CD8-positive, alpha-beta memory T cell (primary cell): ENCODE results near the gene GHSR. TPM values are rescaled to one million over a fixed set of nuclear protein-coding genes. Genes with fewer than 3 reads are reported as not detected.
"Not testable (repeated sequence)": the region's sequence is repeated elsewhere in the genome, so short reads cannot be mapped to it uniquely, and the experiment has no call there.

Experiments used
- CTCF ChIA-PET: fragments of 350-600 bp; sonication (Branson Sonifier 250); formaldehyde crosslinking; loops from one replicate; lab custom pipeline; 2021; ENCODE audit warnings: antibody characterized with exemption; lab: Charles Lee
- POLR2A ChIA-PET: fragments of 350-600 bp; sonication (Branson Sonifier 250); formaldehyde crosslinking; loops from one replicate; lab custom pipeline; 2021; ENCODE audit warnings: antibody characterized with exemption; lab: Charles Lee
- DNase-seq, 5 donors: peaks; one replicate each; pipeline versions ENCODE4 v3.0.0 to v3.0.0-alpha.2; 2020 to 2022; ENCODE audit warnings: mixed read lengths in 1 of 5
- H3K27ac ChIP-seq: one replicate; pipeline ENCODE4 v1.7.0; 2013; ENCODE audit warnings: low read depth, mild to moderate bottlenecking, low read length, moderate library complexity
- H3K27me3 ChIP-seq: 2 replicates; pipeline ENCODE4 v1.7.0; 2013; ENCODE audit warnings: low read length, mild to moderate bottlenecking; ENCODE audit not compliant: insufficient read depth, poor library complexity, severe bottlenecking
- H3K36me3 ChIP-seq: 2 replicates; pipeline ENCODE4 v1.7.0; 2013; ENCODE audit warnings: mild to moderate bottlenecking, low read length, moderate library complexity; ENCODE audit not compliant: insufficient read depth
- H3K4me1 ChIP-seq: 2 replicates; pipeline ENCODE4 v1.7.0; 2013; ENCODE audit warnings: mild to moderate bottlenecking, low read length, moderate library complexity; ENCODE audit not compliant: insufficient read depth
- H3K4me3 ChIP-seq: 2 replicates; pipeline ENCODE4 v1.7.0; 2013; ENCODE audit warnings: mild to moderate bottlenecking, low read length
- H3K9me3 ChIP-seq: 2 replicates; pipeline ENCODE4 v1.7.0; 2013; ENCODE audit warnings: mild to moderate bottlenecking, low read length
- H3K27ac Mint-ChIP-seq, 8 donors: one replicate each; pipeline ENCODE4 v1.8.0; 2020 to 2021; ENCODE audit warnings: mixed read lengths in 8 of 8, mild to moderate bottlenecking in 6 of 8, inconsistent platforms in 3 of 8, moderate library complexity in 3 of 8
- H3K27me3 Mint-ChIP-seq, 2 donors: one replicate each; pipeline ENCODE4 v1.8.0; 2020 to 2021; ENCODE audit warnings: mixed read lengths in 2 of 2, mild to moderate bottlenecking in 1 of 2, moderate library complexity in 1 of 2
- H3K36me3 Mint-ChIP-seq, 3 donors: one replicate each; pipeline ENCODE4 v1.8.0; 2020 to 2021; ENCODE audit warnings: mixed read lengths in 3 of 3, inconsistent platforms in 1 of 3, mild to moderate bottlenecking in 1 of 3
- H3K4me1 Mint-ChIP-seq, 3 donors: one replicate each; pipeline ENCODE4 v1.8.0; 2020 to 2021; ENCODE audit warnings: mixed read lengths in 3 of 3, inconsistent platforms in 1 of 3, mild to moderate bottlenecking in 1 of 3
- H3K4me3 Mint-ChIP-seq, 7 donors: one replicate each; pipeline ENCODE4 v1.8.0; 2020 to 2021; ENCODE audit warnings: mixed read lengths in 7 of 7, mild to moderate bottlenecking in 6 of 7, moderate library complexity in 4 of 7, inconsistent platforms in 2 of 7
- H3K9me3 Mint-ChIP-seq, 5 donors: one replicate each; pipeline ENCODE4 v1.8.0; 2020 to 2022; ENCODE audit warnings: mixed read lengths in 5 of 5, mild to moderate bottlenecking in 3 of 5, moderate library complexity in 2 of 5, inconsistent platforms in 1 of 5
- polyA plus RNA-seq: library from polyadenylated mRNA; unstranded; fragments of 300-500 nt; fragmentation: Illumina TruSeq; gene quantifications from one replicate; pipeline ENCODE4 v1.2.3, GENCODE V29; 2021
- total RNA-seq, 2 experiments: library from RNA; stranded (reverse); gene quantifications; one replicate each; pipeline ENCODE4 v1.2.3, GENCODE V29; 2021

The GHSR gene, protein sequence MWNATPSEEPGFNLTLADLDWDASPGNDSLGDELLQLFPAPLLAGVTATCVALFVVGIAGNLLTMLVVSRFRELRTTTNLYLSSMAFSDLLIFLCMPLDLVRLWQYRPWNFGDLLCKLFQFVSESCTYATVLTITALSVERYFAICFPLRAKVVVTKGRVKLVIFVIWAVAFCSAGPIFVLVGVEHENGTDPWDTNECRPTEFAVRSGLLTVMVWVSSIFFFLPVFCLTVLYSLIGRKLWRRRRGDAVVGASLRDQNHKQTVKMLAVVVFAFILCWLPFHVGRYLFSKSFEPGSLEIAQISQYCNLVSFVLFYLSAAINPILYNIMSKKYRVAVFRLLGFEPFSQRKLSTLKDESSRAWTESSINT
- total RNA-seq (not detected), polyA plus RNA-seq (not detected)

DNA sequence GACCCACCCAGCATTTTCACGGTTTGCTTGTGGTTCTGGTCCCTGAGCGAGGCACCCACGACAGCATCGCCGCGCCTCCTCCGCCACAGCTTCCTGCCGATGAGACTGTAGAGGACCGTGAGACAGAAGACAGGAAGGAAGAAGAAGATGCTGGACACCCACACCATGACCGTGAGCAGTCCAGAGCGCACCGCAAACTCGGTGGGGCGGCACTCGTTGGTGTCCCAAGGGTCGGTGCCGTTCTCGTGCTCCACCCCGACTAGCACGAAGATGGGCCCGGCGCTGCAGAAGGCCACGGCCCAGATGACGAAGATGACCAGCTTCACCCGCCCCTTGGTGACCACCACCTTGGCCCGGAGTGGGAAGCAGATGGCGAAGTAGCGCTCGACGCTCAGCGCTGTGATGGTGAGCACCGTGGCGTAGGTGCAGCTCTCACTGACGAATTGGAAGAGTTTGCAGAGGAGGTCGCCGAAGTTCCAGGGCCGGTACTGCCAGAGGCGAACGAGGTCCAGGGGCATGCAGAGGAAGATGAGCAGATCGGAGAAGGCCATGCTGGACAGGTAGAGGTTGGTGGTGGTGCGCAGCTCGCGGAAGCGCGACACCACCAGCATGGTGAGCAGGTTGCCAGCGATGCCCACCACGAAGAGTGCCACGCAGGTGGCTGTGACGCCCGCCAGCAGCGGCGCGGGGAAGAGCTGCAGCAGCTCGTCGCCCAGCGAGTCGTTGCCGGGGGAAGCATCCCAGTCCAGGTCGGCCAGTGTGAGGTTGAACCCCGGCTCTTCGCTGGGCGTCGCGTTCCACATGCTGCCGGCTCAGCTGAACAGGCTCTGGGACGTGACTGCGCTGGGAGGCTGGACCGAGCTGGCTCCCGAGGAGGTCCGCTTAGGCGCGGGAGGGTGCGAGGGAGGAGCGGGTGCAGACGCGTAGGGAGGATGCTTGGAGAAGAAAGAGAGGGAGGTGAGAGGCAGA lies at the start of gene GHSR:
Gene GHSR (minus strand): TSS at position 846 of the 969 bp plus-strand sequence. CDS start 43 bp downstream, at position 803.
- Mint-ChIP-seq H3K4me1 (peaks cover 21 to 38% (median 35%) of the 10 kb centered on the region in 3 donors), H3K27ac (peak within 1 kb of the TSS in 3 of 8 donors; percentile 9 to 58 (median 29)), H3K4me3 (peak within 1 kb of the TSS; percentile 49 to 86 (median 73)), H3K9me3 (peaks cover 0 to 8% (median 0%) of the 10 kb centered on the region in 5 donors), H3K27me3 (peaks cover 50 to 86% of the 10 kb centered on the region in 2 donors), H3K36me3 (peaks cover 0 to 3% (median 0%) of the 10 kb centered on the region in 3 donors)
- ChIA-PET CTCF (interaction anchor here (1.1 to 1.9 kb wide), 2 partner anchors 13 to 177 kb away, joined by 3 to 7 read pairs; no protein-coding TSS in a partner anchor), POLR2A (no interaction called here)
- H3K9me3 ChIP-seq = no peaks in the 10 kb centered on the region
- H3K4me3 ChIP-seq = peak within 1 kb of the TSS; percentile 20
- no peak within 1 kb of the TSS for H3K27ac ChIP-seq
- DNase-seq = peak in 1 of 5 donors; percentile 7
- peaks cover 25% of the 10 kb centered on the region for H3K27me3 ChIP-seq
- H3K36me3 ChIP-seq = no peaks in the 10 kb centered on the region
- peaks cover 20% of the 10 kb centered on the region for H3K4me1 ChIP-seq

DNA sequence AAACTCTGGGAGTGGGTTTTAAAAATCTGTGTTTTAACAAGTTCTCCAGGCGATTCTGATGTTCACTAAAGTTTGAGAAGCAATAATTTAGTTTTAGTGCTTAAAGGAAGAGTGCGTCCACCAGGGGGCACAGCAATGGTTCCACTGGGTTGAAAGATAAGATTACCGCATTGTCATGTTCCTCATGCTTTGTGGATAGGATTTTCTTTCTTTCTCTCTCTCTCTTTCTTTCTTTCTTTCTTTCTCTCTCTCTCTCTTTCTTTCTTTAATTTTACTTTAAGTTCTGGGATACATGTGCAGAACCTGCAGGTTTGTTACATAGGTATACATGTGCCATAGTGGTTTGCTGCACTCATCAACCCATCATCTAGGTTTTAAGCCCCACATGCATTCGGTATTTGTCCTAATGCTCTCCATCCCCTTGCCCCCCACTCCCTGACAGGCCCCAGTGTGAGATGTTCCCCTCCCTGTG lies 42.0 kb upstream of the GHSR start:
- H3K4me1 Mint-ChIP-seq, H3K4me3 Mint-ChIP-seq, H3K36me3 ChIP-seq, H3K36me3 Mint-ChIP-seq, H3K27ac ChIP-seq, H3K27me3 Mint-ChIP-seq, H3K27me3 ChIP-seq, POLR2A ChIA-PET, H3K9me3 Mint-ChIP-seq, H3K4me1 ChIP-seq, H3K4me3 ChIP-seq, H3K9me3 ChIP-seq: not testable (repeated sequence)
- CTCF ChIA-PET = interaction anchor here (0.6 to 8.1 kb wide), 6 partner anchors 13 to 177 kb away, joined by 3 to 39 read pairs (median 4); no protein-coding TSS in a partner anchor
- H3K27ac Mint-ChIP-seq = peak overlapping the region in 4 of 8 donors; percentile 9 to 81 (median 29)
- DNase-seq = peak; percentile 56 to 83 (median 63)

- DNase-seq = no peak
Observed at GRCh38 chr3:172478116-172478515, 29.9 kb upstream of the GHSR start.

GRCh38 chr3:172476347-172476746 lies 28.1 kb upstream of the GHSR start:
- ChIA-PET CTCF (interaction anchor here (0.7 to 3.3 kb wide), 12 partner anchors 8 to 192 kb away, joined by 3 to 19 read pairs (median 4); partner anchors contain the start of gene TNFSF10), POLR2A (interaction anchor here (0.6 kb wide), 1 partner anchor 1480 kb away, joined by 3 read pairs; no protein-coding TSS in a partner anchor)
- DNase-seq = no peak
- H3K9me3 ChIP-seq = no peaks in the 10 kb centered on the region
- peaks cover 0 to 6% (median 0%) of the 10 kb centered on the region in 5 donors for H3K9me3 Mint-ChIP-seq
- no peaks in the 10 kb centered on the region for H3K4me1 ChIP-seq
- no peaks in the 10 kb centered on the region for H3K27me3 ChIP-seq
- H3K27ac Mint-ChIP-seq = peak overlapping the region in 1 of 8 donors; percentile 53
- no peak overlapping the region for H3K27ac ChIP-seq
- peak overlapping the region; percentile 37 to 94 (median 90) for H3K4me3 Mint-ChIP-seq
- peaks cover 2 to 5% of the 10 kb centered on the region in 2 donors for H3K27me3 Mint-ChIP-seq
- H3K4me1 Mint-ChIP-seq = peaks cover 9 to 19% (median 18%) of the 10 kb centered on the region in 3 donors
- no peaks in the 10 kb centered on the region for H3K36me3 ChIP-seq
- peaks cover 0 to 6% (median 4%) of the 10 kb centered on the region in 3 donors for H3K36me3 Mint-ChIP-seq
- H3K4me3 ChIP-seq = no peak overlapping the region

More at GRCh38 chr3:172478116-172478515, 29.9 kb upstream of the GHSR start:
- H3K4me3 Mint-ChIP-seq = no peak overlapping the region
- Histone ChIP-seq H3K4me1 (no peaks in the 10 kb centered on the region), H3K36me3 (no peaks in the 10 kb centered on the region), H3K9me3 (no peaks in the 10 kb centered on the region), H3K4me3 (no peak overlapping the region), H3K27me3 (no peaks in the 10 kb centered on the region), H3K27ac (no peak overlapping the region)
- peaks cover 0 to 4% (median 0%) of the 10 kb centered on the region in 3 donors for H3K36me3 Mint-ChIP-seq
- ChIA-PET POLR2A (interaction anchor here (0.6 kb wide), 1 partner anchor 37 kb away, joined by 3 read pairs; no protein-coding TSS in a partner anchor), CTCF (interaction anchor here (1.0 to 3.3 kb wide), 5 partner anchors 11 to 191 kb away, joined by 3 to 19 read pairs (median 4); partner anchors contain the start of gene TNFSF10)
- H3K4me1 Mint-ChIP-seq = peaks cover 9 to 19% (median 18%) of the 10 kb centered on the region in 3 donors
- H3K27ac Mint-ChIP-seq = peak overlapping the region in 3 of 8 donors; percentile 2 to 94 (median 81)
- H3K9me3 Mint-ChIP-seq = no peaks in the 10 kb centered on the region
- H3K27me3 Mint-ChIP-seq = no peaks in the 10 kb centered on the region

DNA sequence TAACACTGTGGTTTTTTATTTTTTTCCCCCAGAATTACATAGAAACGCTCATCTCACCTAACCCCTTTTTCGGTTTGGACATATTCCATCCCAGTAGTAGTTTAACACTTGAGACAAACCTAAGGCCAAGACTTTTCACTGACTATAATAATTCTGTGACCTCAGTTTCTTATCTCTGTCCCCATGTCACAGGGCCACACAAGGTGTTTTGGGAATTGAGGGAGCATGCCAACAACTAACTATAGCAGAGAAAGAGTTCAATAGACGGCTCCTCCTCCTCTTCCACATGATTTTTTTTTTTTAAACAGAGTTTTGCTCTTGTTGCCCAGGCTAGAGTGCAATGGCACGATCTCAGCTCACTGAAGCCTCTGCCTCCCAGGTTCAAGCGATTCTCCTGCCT lies 27.4 kb upstream of the GHSR start:
- H3K9me3 Mint-ChIP-seq = peaks cover 0 to 6% (median 2%) of the 10 kb centered on the region in 5 donors
- peaks cover 9 to 19% (median 18%) of the 10 kb centered on the region in 3 donors for H3K4me1 Mint-ChIP-seq
- peaks cover 2 to 11% (median 4%) of the 10 kb centered on the region in 3 donors for H3K36me3 Mint-ChIP-seq
- Histone ChIP-seq H3K9me3 (no peaks in the 10 kb centered on the region), H3K36me3 (no peaks in the 10 kb centered on the region), H3K27ac (no peak overlapping the region), H3K4me1 (no peaks in the 10 kb centered on the region), H3K4me3 (no peak overlapping the region), H3K27me3 (no peaks in the 10 kb centered on the region)
- no peak overlapping the region for H3K27ac Mint-ChIP-seq
- H3K4me3 Mint-ChIP-seq = peak overlapping the region in 1 of 7 donors; percentile 61
- DNase-seq = no peak
- H3K27me3 Mint-ChIP-seq = peaks cover 2 to 8% of the 10 kb centered on the region in 2 donors
- ChIA-PET CTCF (interaction anchor here (1.4 to 3.3 kb wide), 2 partner anchors 16 to 143 kb away, joined by 5 to 19 read pairs; no protein-coding TSS in a partner anchor), POLR2A (no interaction called here)

DNA sequence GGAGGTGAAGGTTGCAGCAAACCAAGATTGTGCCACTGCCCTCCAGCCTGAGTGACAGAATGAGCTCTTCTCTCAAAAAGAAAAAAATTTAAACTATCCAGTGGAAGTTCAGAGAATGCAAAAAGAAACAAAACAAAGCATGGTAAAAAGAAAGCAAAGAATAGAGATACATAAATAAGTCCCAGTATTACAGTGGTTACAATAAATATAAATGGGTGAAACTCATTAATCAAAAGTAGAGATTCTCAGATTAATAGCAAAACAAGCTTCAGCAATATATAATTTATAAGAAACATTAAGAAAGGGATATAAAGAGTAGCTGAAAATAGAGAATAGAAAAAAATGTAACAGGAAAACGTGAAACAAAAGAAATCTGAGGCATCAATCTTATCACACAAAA lies 23.6 kb upstream of the GHSR start:
- Mint-ChIP-seq H3K9me3 (peaks cover 0 to 6% (median 2%) of the 10 kb centered on the region in 5 donors), H3K27ac (no peak overlapping the region), H3K27me3 (peaks cover 6 to 30% of the 10 kb centered on the region in 2 donors), H3K4me1 (peaks cover 3 to 5% (median 5%) of the 10 kb centered on the region in 3 donors), H3K36me3 (peaks cover under 1 to 12% (median 2%) of the 10 kb centered on the region in 3 donors), H3K4me3 (no peak overlapping the region)
- Histone ChIP-seq H3K4me1 (no peaks in the 10 kb centered on the region), H3K27me3 (no peaks in the 10 kb centered on the region), H3K36me3 (no peaks in the 10 kb centered on the region), H3K9me3 (no peaks in the 10 kb centered on the region), H3K4me3 (no peak overlapping the region), H3K27ac (no peak overlapping the region)
- ChIA-PET POLR2A (no interaction called here), CTCF (interaction anchor here (1.2 kb wide), 1 partner anchor 10 kb away, joined by 3 read pairs; no protein-coding TSS in a partner anchor)
- no peak for DNase-seq

- Mint-ChIP-seq H3K9me3 (peaks cover 0 to 6% (median 2%) of the 10 kb centered on the region in 5 donors), H3K27me3 (peaks cover 7 to 33% of the 10 kb centered on the region in 2 donors), H3K36me3 (peaks cover 0 to 12% (median 2%) of the 10 kb centered on the region in 3 donors), H3K4me1 (no peaks in the 10 kb centered on the region), H3K4me3 (no peak overlapping the region), H3K27ac (peak overlapping the region in 1 of 8 donors; percentile 43)
- no peaks in the 10 kb centered on the region for H3K4me1 ChIP-seq
- ChIA-PET POLR2A (no interaction called here), CTCF (interaction anchor here (0.6 to 0.9 kb wide), 2 partner anchors 127 to 138 kb away, joined by 3 read pairs; no protein-coding TSS in a partner anchor)
- no peak overlapping the region for H3K27ac ChIP-seq
- DNase-seq = no peak
- H3K36me3 ChIP-seq = no peaks in the 10 kb centered on the region
- H3K4me3 ChIP-seq = no peak overlapping the region
- no peaks in the 10 kb centered on the region for H3K9me3 ChIP-seq
- no peaks in the 10 kb centered on the region for H3K27me3 ChIP-seq
Observed at GRCh38 chr3:172470588-172470987, 22.3 kb upstream of the GHSR start.
